NT2/D1 (cell line): ENCODE measurements around the gene CA12.

ENCODE experiments used
- SUZ12 ChIP-seq: IDR thresholded peaks from 2 replicates; pipeline ENCODE4 v1.6.1; 2011; ENCODE audit not compliant: insufficient read length, insufficient read depth; ENCODE audit errors: extremely low read depth
- YY1 ChIP-seq: IDR thresholded peaks from 2 replicates; pipeline ENCODE4 v1.6.1; 2011; ENCODE audit not compliant: insufficient read length, insufficient read depth
- ZNF274 ChIP-seq: IDR thresholded peaks from 2 replicates; pipeline ENCODE4 v1.6.1; 2011; ENCODE audit warnings: mild to moderate bottlenecking, low read depth, low read length

GRCh38 chr15:63340878-63341277 lies 40.8 kb downstream of the CA12 start:
- TF ChIP-seq YY1 = no peak
- no peak for TF ChIP-seq SUZ12
- no peak for TF ChIP-seq ZNF274
